Measurements from ENCODE around the gene XYLB.

DNA sequence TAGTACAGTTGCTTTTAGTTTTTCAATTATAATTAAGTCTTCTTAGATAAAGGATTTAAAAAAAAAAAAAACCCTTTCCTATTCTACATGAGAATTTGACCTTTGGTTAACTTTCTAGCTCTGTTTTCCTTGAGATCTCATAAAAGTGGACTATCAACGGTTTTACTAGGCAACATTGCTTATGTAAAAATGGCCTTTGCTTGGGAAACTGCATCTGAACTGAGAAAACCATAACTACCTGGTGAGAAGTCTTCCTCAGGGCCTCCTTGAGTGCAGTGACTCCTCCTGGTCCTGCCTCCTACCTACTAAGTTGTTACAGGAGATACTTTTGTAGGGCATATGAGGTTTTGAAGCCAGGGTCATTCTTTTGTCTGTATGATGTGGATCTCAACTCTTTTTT, 65.0 kb downstream of the XYLB start:
- TF ChIP-seq EP300 (IDR thresholded peaks at IDR 0.05; ENCODE audit: borderline replicate concordance in 1 of 2, low read depth in 1 of 2, low read length in 1 of 2), result no peak
- no peak for TF ChIP-seq CHD2 (IDR thresholded peaks at IDR 0.05; ENCODE audit: low read length, partially characterized antibody)
- no peak for TF ChIP-seq SIN3A (IDR thresholded peaks at IDR 0.05; ENCODE audit: borderline replicate concordance, low read depth, low read length)
- no peak for TF ChIP-seq MXI1 (IDR thresholded peaks at IDR 0.05; ENCODE audit: low read depth, low read length)
